WI38 (cell line): ENCODE measurements around the gene PLEKHG1.

ENCODE experiments used
- H3K4me3 ChIP-seq: 2 replicates; pipeline ENCODE4 v1.5.1; 2011; ENCODE audit warnings: low read depth, mild to moderate bottlenecking, control low read depth, low read length
- CTCF ChIP-seq: IDR thresholded peaks from 2 replicates; pipeline ENCODE4 v1.5.1; 2012; ENCODE audit warnings: low read depth, mild to moderate bottlenecking, control low read depth, low read length

Gene PLEKHG1

GRCh38 chr6:150579611-150580010 lies 20.1 kb upstream of the PLEKHG1 start:
- no peak overlapping the region for H3K4me3 ChIP-seq
- TF ChIP-seq CTCF: no peak

GRCh38 chr6:150580489-150580888 lies 19.2 kb upstream of the PLEKHG1 start:
- TF ChIP-seq CTCF: no peak
- no peak overlapping the region for H3K4me3 ChIP-seq

- no peak for TF ChIP-seq CTCF
- H3K4me3 ChIP-seq: no peak overlapping the region
These were observed 15.6 kb upstream of the PLEKHG1 start for GRCh38 chr6:150584065-150584464.

- no peak for TF ChIP-seq CTCF
- H3K4me3 ChIP-seq: no peak overlapping the region
These were observed 15.1 kb upstream of the PLEKHG1 start for GRCh38 chr6:150584596-150584995.

- H3K4me3 ChIP-seq: no peak overlapping the region
- no peak for TF ChIP-seq CTCF
These were observed 12.8 kb upstream of the PLEKHG1 start for GRCh38 chr6:150586850-150587359.

- TF ChIP-seq CTCF: no peak
- no peak overlapping the region for H3K4me3 ChIP-seq
These were observed 12.0 kb upstream of the PLEKHG1 start for GRCh38 chr6:150587637-150588036.

DNA sequence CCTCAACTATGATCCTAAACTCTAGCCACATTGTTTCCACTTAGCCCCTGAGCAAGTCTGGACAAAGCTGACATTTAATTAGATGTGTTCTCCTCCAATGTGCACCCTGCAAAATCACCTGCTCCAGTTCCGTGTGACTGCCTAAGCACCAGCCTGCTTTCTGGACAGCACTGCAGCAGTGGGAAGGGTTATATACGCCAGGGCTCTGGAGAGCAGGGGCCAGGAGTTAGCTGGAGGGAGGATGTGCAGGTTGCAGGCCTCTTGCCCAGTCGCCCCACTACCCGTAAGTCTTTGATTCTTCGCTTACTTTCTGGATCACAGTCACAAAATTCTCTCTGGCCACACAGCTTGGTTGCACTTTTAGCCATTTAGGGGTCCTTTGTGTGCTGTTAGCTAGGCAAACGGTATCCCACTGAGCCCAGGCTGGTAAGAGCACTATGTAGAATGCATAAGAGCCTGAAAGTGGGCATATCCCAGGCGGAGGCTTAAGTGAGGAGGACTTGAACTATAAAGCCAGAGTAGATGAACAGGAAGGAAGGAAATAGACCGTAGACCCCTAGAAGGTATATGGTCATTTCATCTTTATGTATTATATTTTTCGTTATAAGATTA lies 10.7 kb upstream of the PLEKHG1 start:
- no peak for TF ChIP-seq CTCF
- H3K4me3 ChIP-seq: no peak overlapping the region
